ENCODE data around the gene CIAPIN1.

The CIAPIN1 gene

GRCh38 chr16:57383276-57384247, 63.6 kb downstream of the CIAPIN1 start:
- no peak for DNase-seq (ENCODE audit: low read depth in 2 of 2)

- no peak for DNase-seq (ENCODE audit: low read depth in 2 of 2)
Measured at GRCh38 chr16:57382535-57383275, 64.5 kb downstream of the CIAPIN1 start.

- no peak for DNase-seq (ENCODE audit: low read depth in 2 of 2)
Measured at GRCh38 chr16:57381791-57382534, 65.2 kb downstream of the CIAPIN1 start.

- no peak for DNase-seq (ENCODE audit: low read depth in 2 of 2)
Measured at GRCh38 chr16:57380671-57381462, 66.3 kb downstream of the CIAPIN1 start.

- DNase-seq (ENCODE audit: low read depth in 2 of 2), result no peak
Measured at GRCh38 chr16:57379579-57379978, 67.6 kb downstream of the CIAPIN1 start.
